Karpas-422 (cell line): ENCODE data around the gene DPCD. TPM values are rescaled to one million over a fixed set of nuclear protein-coding genes. Genes with fewer than 3 reads are reported as not detected.

Experiments
- DNase-seq: peaks from one replicate; pipeline ENCODE4 v3.0.0-alpha.2; 2015
- H2AFZ ChIP-seq: fragments of 200-600 bp; sonication (generic); 2 replicates; pipeline ENCODE4 v1.6.1; 2014; ENCODE audit warnings: antibody characterized with exemption, low read length, mixed read lengths
- H3K27ac ChIP-seq: fragments of 200-600 bp; sonication (generic); 2 replicates; pipeline ENCODE4 v1.5.1; 2014; ENCODE audit warnings: mild to moderate bottlenecking, low read length, moderate library complexity
- H3K27me3 ChIP-seq: fragments of 200-600 bp; sonication (generic); 2 replicates; pipeline ENCODE4 v1.6.1; 2014; ENCODE audit warnings: low read length, mixed read lengths
- H3K36me3 ChIP-seq: fragments of 200-600 bp; sonication (generic); 2 replicates; pipeline ENCODE4 v1.6.1; 2014; ENCODE audit warnings: low read length, mixed read lengths; ENCODE audit not compliant: insufficient read depth
- H3K4me1 ChIP-seq: fragments of 200-600 bp; sonication (generic); 2 replicates; pipeline ENCODE4 v1.6.1; 2014; ENCODE audit warnings: mild to moderate bottlenecking, low read length, mixed read lengths
- H3K4me2 ChIP-seq: fragments of 200-600 bp; sonication (generic); 2 replicates; pipeline ENCODE4 v1.6.1; 2014; ENCODE audit warnings: low read length, low read depth, mild to moderate bottlenecking; ENCODE audit not compliant: poor library complexity, severe bottlenecking
- H3K4me3 ChIP-seq: fragments of 200-600 bp; sonication (generic); 2 replicates; pipeline ENCODE4 v1.5.1; 2014; ENCODE audit warnings: mild to moderate bottlenecking, antibody characterized with exemption, low read length, mixed read lengths
- H3K79me2 ChIP-seq: fragments of 200-600 bp; sonication (generic); 2 replicates; pipeline ENCODE4 v1.6.1; 2014; ENCODE audit warnings: mild to moderate bottlenecking, low read length, mixed read lengths
- H3K9ac ChIP-seq: fragments of 200-600 bp; sonication (generic); 2 replicates; pipeline ENCODE4 v1.6.0; 2014; ENCODE audit warnings: low read length
- H3K9me2 ChIP-seq: fragments of 200-600 bp; sonication (generic), shearing (Covaris generic); replicated peaks from 2 replicates; pipeline ENCODE4 v1.6.0; 2014; ENCODE audit warnings: mild to moderate bottlenecking, low read length, moderate library complexity; ENCODE audit not compliant: insufficient read depth
- H3K9me3 ChIP-seq: fragments of 300-700, 200-600 bp; sonication (generic); 2 replicates; pipeline ENCODE4 v1.6.1; 2014; ENCODE audit warnings: low read length, mixed read lengths
- H4K20me1 ChIP-seq: fragments of 200-600 bp; sonication (generic); 2 replicates; pipeline ENCODE4 v1.6.1; 2014; ENCODE audit warnings: mild to moderate bottlenecking, antibody characterized with exemption, low read length, low read depth; ENCODE audit not compliant: insufficient read depth
- total RNA-seq: library from RNA; depleted of rRNA; stranded (reverse); fragments of >200 nt; shearing (Covaris generic); gene quantifications from 2 replicates; pipeline ENCODE4 v1.2.3, GENCODE V29; 2014; ENCODE audit warnings: low replicate concordance; rRNA removed

Gene DPCD
- 12.8 and 15.7 TPM in 2 replicates for total RNA-seq

- Histone ChIP-seq H3K9me2 (no peaks in the 10 kb centered on the region), H3K9ac (peak within 1 kb of the TSS; percentile 78), H3K36me3 (no peaks in the 10 kb centered on the region)
These were observed at the start of gene DPCD, which contains the start of gene POLL for GRCh38 chr10:101587725-101588653. DPCD (plus strand) TSS chr10:101588321; CDS start chr10:101588337, 16 bp downstream. POLL (minus strand) TSS chr10:101588257; CDS start chr10:101587360, 897 bp downstream.

GRCh38 chr10:101538446-101538845 lies 49.7 kb upstream of the DPCD start:
- Histone ChIP-seq H3K36me3 (no peaks in the 10 kb centered on the region), H2AFZ (no peak overlapping the region), H3K4me2 (no peak overlapping the region), H3K4me3 (no peak overlapping the region), H3K79me2 (no peaks in the 10 kb centered on the region), H3K4me1 (no peaks in the 10 kb centered on the region), H3K9me3 (no peaks in the 10 kb centered on the region), H3K27me3 (no peaks in the 10 kb centered on the region), H4K20me1 (no peaks in the 10 kb centered on the region), H3K9ac (no peak overlapping the region), H3K27ac (no peak overlapping the region), H3K9me2 (no peaks in the 10 kb centered on the region)
- no peak for DNase-seq

More at GRCh38 chr10:101587725-101588653, at the start of gene DPCD, which contains the start of gene POLL:
- H3K4me1 ChIP-seq: peaks cover 15% of the 10 kb centered on the region
- H3K27ac ChIP-seq: peak within 1 kb of the TSS; percentile 45; the same call in 1 of the 2 replicates
- H4K20me1 ChIP-seq: no peaks in the 10 kb centered on the region
- no peak within 1 kb of the TSS; the same call in 1 of the 2 replicates for H2AFZ ChIP-seq
- no peaks in the 10 kb centered on the region for H3K27me3 ChIP-seq
- H3K79me2 ChIP-seq: peaks cover 12% of the 10 kb centered on the region; the same call in 1 of the 2 replicates
- DNase-seq: peak; percentile 94
- H3K4me2 ChIP-seq: peak within 1 kb of the TSS; percentile 78
- peak within 1 kb of the TSS; percentile 88 for H3K4me3 ChIP-seq
- H3K9me3 ChIP-seq: no peaks in the 10 kb centered on the region

GRCh38 chr10:101545898-101546297 lies 42.2 kb upstream of the DPCD start:
- Histone ChIP-seq H3K9me2 (no peaks in the 10 kb centered on the region), H3K79me2 (no peaks in the 10 kb centered on the region)

GRCh38 chr10:101550965-101551364 lies 37.2 kb upstream of the DPCD start:
- Histone ChIP-seq H3K27ac (no peak overlapping the region), H3K4me2 (no peak overlapping the region)

More at GRCh38 chr10:101545898-101546297, 42.2 kb upstream of the DPCD start:
- Histone ChIP-seq H3K9ac (no peak overlapping the region), H3K36me3 (no peaks in the 10 kb centered on the region), H2AFZ (no peak overlapping the region), H3K9me3 (no peaks in the 10 kb centered on the region), H3K4me3 (no peak overlapping the region), H3K27ac (no peak overlapping the region), H4K20me1 (no peaks in the 10 kb centered on the region), H3K27me3 (no peaks in the 10 kb centered on the region), H3K4me2 (no peak overlapping the region), H3K4me1 (no peaks in the 10 kb centered on the region)
- DNase-seq: no peak

GRCh38 chr10:101552442-101552841 lies 35.7 kb upstream of the DPCD start:
- no peak overlapping the region for H3K4me3 ChIP-seq
- no peak for DNase-seq
- H3K79me2 ChIP-seq: no peaks in the 10 kb centered on the region
- H3K9me2 ChIP-seq: no peaks in the 10 kb centered on the region
- no peaks in the 10 kb centered on the region for H4K20me1 ChIP-seq
- no peaks in the 10 kb centered on the region for H3K9me3 ChIP-seq
- no peak overlapping the region for H3K4me2 ChIP-seq
- no peaks in the 10 kb centered on the region for H3K36me3 ChIP-seq
- no peaks in the 10 kb centered on the region for H3K27me3 ChIP-seq
- H3K4me1 ChIP-seq: no peaks in the 10 kb centered on the region
- no peak overlapping the region for H2AFZ ChIP-seq
- no peak overlapping the region for H3K27ac ChIP-seq
- no peak overlapping the region for H3K9ac ChIP-seq

More at GRCh38 chr10:101550965-101551364, 37.2 kb upstream of the DPCD start:
- DNase-seq: no peak
- H3K9me2 ChIP-seq: no peaks in the 10 kb centered on the region
- no peak overlapping the region for H3K4me3 ChIP-seq
- no peaks in the 10 kb centered on the region for H3K4me1 ChIP-seq
- no peaks in the 10 kb centered on the region for H4K20me1 ChIP-seq
- H3K27me3 ChIP-seq: no peaks in the 10 kb centered on the region
- no peak overlapping the region for H3K9ac ChIP-seq
- no peaks in the 10 kb centered on the region for H3K9me3 ChIP-seq
- H3K36me3 ChIP-seq: no peaks in the 10 kb centered on the region
- H3K79me2 ChIP-seq: no peaks in the 10 kb centered on the region
- no peak overlapping the region for H2AFZ ChIP-seq

GRCh38 chr10:101557541-101557940 lies 30.6 kb upstream of the DPCD start:
- no peak overlapping the region for H2AFZ ChIP-seq
- H4K20me1 ChIP-seq: no peaks in the 10 kb centered on the region
- no peaks in the 10 kb centered on the region for H3K9me2 ChIP-seq
- no peaks in the 10 kb centered on the region for H3K79me2 ChIP-seq
- H3K27ac ChIP-seq: no peak overlapping the region
- no peaks in the 10 kb centered on the region for H3K27me3 ChIP-seq
- no peak overlapping the region for H3K9ac ChIP-seq
- no peak overlapping the region for H3K4me3 ChIP-seq
- H3K4me2 ChIP-seq: no peak overlapping the region
- no peaks in the 10 kb centered on the region for H3K36me3 ChIP-seq
- H3K4me1 ChIP-seq: peaks cover 3% of the 10 kb centered on the region; the same call in 1 of the 2 replicates
- DNase-seq: no peak
- no peaks in the 10 kb centered on the region for H3K9me3 ChIP-seq

GRCh38 chr10:101558204-101558603 lies 29.9 kb upstream of the DPCD start:
- Histone ChIP-seq H3K27ac (no peak overlapping the region), H3K9me2 (no peaks in the 10 kb centered on the region), H3K79me2 (no peaks in the 10 kb centered on the region), H3K9ac (no peak overlapping the region), H2AFZ (no peak overlapping the region), H3K9me3 (no peaks in the 10 kb centered on the region), H3K4me1 (peaks cover 3% of the 10 kb centered on the region; the same call in 1 of the 2 replicates), H3K36me3 (no peaks in the 10 kb centered on the region), H4K20me1 (no peaks in the 10 kb centered on the region), H3K4me3 (no peak overlapping the region), H3K4me2 (no peak overlapping the region), H3K27me3 (no peaks in the 10 kb centered on the region)
- DNase-seq: no peak
